PC-3 (cell line): ENCODE data around the gene FMC1. TPM values are rescaled to one million over a fixed set of nuclear protein-coding genes. Genes with fewer than 3 reads are reported as not detected.

ENCODE experiments used
- ATAC-seq: fragments of 200-7000 bp; cut with Tn5 transposase; 2 replicates; pipeline ENCODE4 v1.9.1; 2020; ENCODE audit warnings: mild to moderate bottlenecking, moderate library complexity
- BruUV-seq: library from RNA; stranded (reverse); fragments of 400-500 nt; replicated peaks from 2 replicates; lab custom pipeline; 2021; lab: Mats Ljungman, UMichigan
- CTCF ChIA-PET: fragments of 300-600 bp; sonication (Branson Sonifier 250); formaldehyde crosslinking; loops from one replicate; lab custom pipeline; 2022; ENCODE audit warnings: antibody characterized with exemption; lab: Charles Lee
- POLR2A ChIA-PET: fragments of 300-600 bp; sonication (Branson Sonifier 250); formaldehyde crosslinking; loops from one replicate; lab custom pipeline; 2022; ENCODE audit warnings: antibody characterized with exemption; ENCODE audit not compliant: unreplicated experiment; lab: Charles Lee
- DNase-seq: peaks from one replicate; pipeline ENCODE4 v3.0.0-alpha.2; 2015
- H2AFZ ChIP-seq: fragments of 300-600 bp; sonication (generic); 2 replicates; pipeline ENCODE4 v1.6.0; 2016; ENCODE audit warnings: antibody characterized with exemption, low read length
- H3F3A ChIP-seq: fragments of 300-600 bp; sonication (generic); one replicate; pipeline ENCODE4 v1.6.0; 2017; ENCODE audit warnings: antibody characterized with exemption, low read length, control low read depth, mild to moderate bottlenecking; ENCODE audit not compliant: unreplicated experiment
- H3K27ac ChIP-seq: fragments of 300-600 bp; sonication (generic); 2 replicates; pipeline ENCODE4 v1.5.1; 2016; ENCODE audit warnings: mild to moderate bottlenecking, low read length
- H3K27me3 ChIP-seq: fragments of 300-600 bp; sonication (generic); 2 replicates; pipeline ENCODE4 v1.6.1; 2016; ENCODE audit warnings: low read length, mixed read lengths
- H3K36me3 ChIP-seq: fragments of 300-600 bp; sonication (generic); 2 replicates; pipeline ENCODE4 v1.6.1; 2016; ENCODE audit warnings: low read depth, mixed run types, low read length, mixed read lengths
- H3K4me1 ChIP-seq: fragments of 300-600 bp; sonication (generic); 2 replicates; pipeline ENCODE4 v1.5.1; 2016; ENCODE audit warnings: low read length; ENCODE audit not compliant: insufficient read depth
- H3K4me2 ChIP-seq: fragments of 300-600 bp; sonication (generic); 2 replicates; pipeline ENCODE4 v1.6.0; 2016; ENCODE audit warnings: low read length
- H3K4me3 ChIP-seq: fragments of 300-600 bp; sonication (generic); 2 replicates; pipeline ENCODE4 v1.5.1; 2016; ENCODE audit warnings: mild to moderate bottlenecking, low read length, mixed read lengths
- H3K79me2 ChIP-seq: fragments of 300-600 bp; sonication (generic); 2 replicates; pipeline ENCODE4 v1.6.1; 2017; ENCODE audit warnings: low read length, mixed read lengths
- H3K9ac ChIP-seq: fragments of 300-600 bp; sonication (generic); 2 replicates; pipeline ENCODE4 v1.6.0; 2016; ENCODE audit warnings: mild to moderate bottlenecking, low read length
- H3K9me2 ChIP-seq: fragments of 300-600 bp; sonication (generic); replicated peaks from 2 replicates; pipeline ENCODE4 v1.6.1; 2016; ENCODE audit warnings: mixed run types, low read length, mixed read lengths
- H3K9me3 ChIP-seq: fragments of 300-600 bp; sonication (generic); 2 replicates; pipeline ENCODE4 v1.6.1; 2016; ENCODE audit warnings: low read length, mixed read lengths
- H4K20me1 ChIP-seq: fragments of 300-600 bp; sonication (generic); 2 replicates; pipeline ENCODE4 v1.6.1; 2016; ENCODE audit warnings: low read length, mixed read lengths
- CTCF ChIP-seq: fragments of 300-600 bp; sonication (generic); conservative IDR thresholded peaks from 2 replicates; pipeline ENCODE4 v1.5.1; 2017; ENCODE audit warnings: antibody characterized with exemption, low read depth, mild to moderate bottlenecking, low read length
- EZH2 ChIP-seq: fragments of 300-600 bp; sonication (generic); IDR thresholded peaks from one replicate; pipeline ENCODE4 v1.6.1; 2017; ENCODE audit warnings: antibody characterized with exemption, mild to moderate bottlenecking, low read length; ENCODE audit not compliant: unreplicated experiment
- EZH2phosphoT487 ChIP-seq: fragments of 300-600 bp; sonication (generic); IDR thresholded peaks from 2 replicates; pipeline ENCODE4 v1.6.1; 2018; ENCODE audit warnings: mild to moderate bottlenecking, antibody characterized with exemption, low read length, borderline replicate concordance
- intact Hi-C: fragments of 100-400 bp; cut with micrococcal nuclease; formaldehyde crosslinking; loops from 2 replicates; pipeline ENCODE4 v1.9.0; 2023
- total RNA-seq: library from RNA; depleted of rRNA; stranded (reverse); fragments of >200 nt; gene quantifications from 2 replicates; pipeline ENCODE4 v1.2.3, GENCODE V29; 2014

The FMC1 gene
- total RNA-seq, 1 experiment from 2014 or later: 12.2 TPM

DNA sequence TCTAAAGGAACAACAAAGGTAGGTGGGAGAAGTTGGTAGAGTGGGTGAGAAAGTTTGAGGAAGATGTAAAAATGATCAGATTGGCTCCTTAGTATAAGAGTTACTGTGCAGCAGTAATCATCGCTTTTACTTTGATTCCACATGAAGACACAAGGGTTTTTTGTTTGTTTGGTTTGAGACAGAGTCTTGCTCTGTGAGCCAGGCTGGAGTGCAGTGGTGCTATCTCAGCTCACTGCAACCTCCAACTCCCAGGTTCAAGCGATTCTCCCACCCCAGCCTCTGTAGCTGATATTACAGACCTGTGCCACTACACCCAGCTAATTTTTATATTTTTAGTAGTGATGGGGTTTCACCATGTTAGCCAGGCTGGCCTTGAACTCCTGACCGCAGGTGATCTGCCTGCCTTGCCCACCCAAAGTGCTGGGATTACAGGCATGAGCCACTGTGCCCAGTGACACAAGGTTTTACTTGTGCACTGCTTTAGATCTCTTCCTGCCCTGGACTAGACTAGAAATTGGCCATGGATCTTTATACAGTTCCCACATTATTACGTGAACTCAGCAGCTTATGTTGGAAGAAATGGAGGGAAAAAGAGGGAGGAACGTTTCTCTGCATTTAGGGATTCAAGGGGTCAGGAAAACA lies 29.3 kb downstream of the FMC1 start:
- no peak overlapping the region for H3K4me2 ChIP-seq
- CTCF ChIA-PET: interaction anchor here (0.7 to 0.9 kb wide), 2 partner anchors 49 to 92 kb away, joined by 3 read pairs; no protein-coding TSS in a partner anchor
- no TSS peak for BruUV-seq
- H3K4me1 ChIP-seq: no peaks in the 10 kb centered on the region
- intact Hi-C loops: no loop called here
- H3K9me3 ChIP-seq: no peaks in the 10 kb centered on the region
- POLR2A ChIA-PET: interaction anchor here (0.5 kb wide), 1 partner anchor 76 kb away, joined by 17 read pairs; no protein-coding TSS in a partner anchor
- DNase-seq: no peak
- peaks cover 19% of the 10 kb centered on the region; the same call in 1 of the 2 replicates for H3K36me3 ChIP-seq
- TF ChIP-seq EZH2: no peak
- TF ChIP-seq CTCF: no peak
- no peak for TF ChIP-seq EZH2phosphoT487
- H3K27me3 ChIP-seq: no peaks in the 10 kb centered on the region
- H3K9ac ChIP-seq: no peak overlapping the region
- peaks cover 63% of the 10 kb centered on the region for H4K20me1 ChIP-seq
- H3K27ac ChIP-seq: no peak overlapping the region
- no peak overlapping the region for H2AFZ ChIP-seq
- H3K9me2 ChIP-seq: no peaks in the 10 kb centered on the region
- no peaks in the 10 kb centered on the region for H3F3A ChIP-seq
- ATAC-seq: no peak
- no peak overlapping the region for H3K4me3 ChIP-seq
- H3K79me2 ChIP-seq: peaks cover 100% of the 10 kb centered on the region

DNA sequence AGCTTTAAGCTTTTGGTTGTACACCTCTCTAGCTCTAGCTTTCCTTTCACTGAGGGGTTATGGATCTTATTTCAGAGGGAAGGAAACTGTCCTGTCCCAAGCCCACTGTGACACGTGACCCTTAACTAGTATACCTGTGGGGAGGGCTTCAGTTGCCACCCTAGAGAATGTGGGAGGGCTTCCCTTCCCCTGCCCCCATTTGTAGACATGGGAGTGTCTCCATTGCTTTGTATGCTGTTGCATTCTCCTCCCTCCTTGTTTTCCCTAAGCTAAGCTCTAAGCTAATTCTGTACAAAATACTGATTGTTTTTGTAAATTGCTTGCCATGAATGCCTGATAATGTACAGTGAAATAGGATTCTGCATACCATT lies 29.8 kb downstream of the FMC1 start:
- no peak for TF ChIP-seq EZH2
- TF ChIP-seq EZH2phosphoT487: no peak
- no peak for TF ChIP-seq CTCF
- no peak overlapping the region for H2AFZ ChIP-seq
- H3K9me2 ChIP-seq: no peaks in the 10 kb centered on the region
- no peaks in the 10 kb centered on the region for H3K9me3 ChIP-seq
- no peak for DNase-seq
- intact Hi-C loops: no loop called here
- H4K20me1 ChIP-seq: peaks cover 63% of the 10 kb centered on the region
- no TSS peak for BruUV-seq
- no peak for ATAC-seq
- H3K27ac ChIP-seq: no peak overlapping the region
- no peak overlapping the region for H3K4me2 ChIP-seq
- H3K4me3 ChIP-seq: no peak overlapping the region
- ChIA-PET CTCF (interaction anchor here (0.7 to 0.9 kb wide), 2 partner anchors 50 to 92 kb away, joined by 3 read pairs; no protein-coding TSS in a partner anchor), POLR2A (interaction anchor here (0.6 kb wide), 1 partner anchor 24 kb away, joined by 12 read pairs; no protein-coding TSS in a partner anchor)
- H3K9ac ChIP-seq: no peak overlapping the region
- peaks cover 100% of the 10 kb centered on the region for H3K79me2 ChIP-seq
- no peaks in the 10 kb centered on the region for H3K27me3 ChIP-seq
- H3K36me3 ChIP-seq: peaks cover 20% of the 10 kb centered on the region
- no peaks in the 10 kb centered on the region for H3K4me1 ChIP-seq
- H3F3A ChIP-seq: no peaks in the 10 kb centered on the region

DNA sequence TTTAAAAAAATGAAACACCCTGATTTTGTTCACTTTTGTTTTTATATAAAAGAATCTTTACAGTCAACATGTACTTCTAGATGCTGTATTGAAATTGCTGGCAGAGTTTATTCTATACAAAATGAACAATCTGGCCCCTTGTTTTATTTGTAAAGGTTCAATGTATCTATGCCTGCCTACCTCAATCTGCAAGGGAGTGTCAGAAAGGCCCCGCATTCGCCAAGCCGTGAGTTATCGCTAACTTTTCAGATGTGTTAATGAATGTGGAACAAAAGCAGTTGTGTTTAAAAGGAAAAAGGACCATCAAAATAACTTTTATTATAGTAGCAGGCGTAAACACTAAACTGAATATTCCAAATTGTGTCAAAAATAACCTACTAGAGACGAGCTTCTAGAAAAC lies 33.1 kb downstream of the FMC1 start:
- POLR2A ChIA-PET: no interaction called here
- ATAC-seq (no peak), DNase-seq (no peak)
- Histone ChIP-seq H3K36me3 (peaks cover 28% of the 10 kb centered on the region), H3K4me3 (no peak overlapping the region), H3K4me1 (no peaks in the 10 kb centered on the region), H4K20me1 (peaks cover 43% of the 10 kb centered on the region; the same call in 1 of the 2 replicates), H3K9me3 (no peaks in the 10 kb centered on the region), H3K79me2 (peaks cover 86% of the 10 kb centered on the region), H3F3A (no peaks in the 10 kb centered on the region), H3K9me2 (no peaks in the 10 kb centered on the region), H2AFZ (no peak overlapping the region), H3K9ac (no peak overlapping the region), H3K27ac (no peak overlapping the region), H3K27me3 (no peaks in the 10 kb centered on the region), H3K4me2 (no peak overlapping the region)
- CTCF ChIA-PET: no interaction called here
- no TSS peak for BruUV-seq
- TF ChIP-seq EZH2phosphoT487: no peak
- no peak for TF ChIP-seq EZH2
- TF ChIP-seq CTCF: no peak
- intact Hi-C loops: no loop called here
